HG02759 (cell line): ENCODE measurements around the gene EVX1.

ENCODE experiments used
- ATAC-seq: cut with Tn5 transposase; IDR thresholded peaks from one replicate; pipeline ENCODE4 v1.9.1; 2021; ENCODE audit warnings: mild to moderate bottlenecking, moderate library complexity; ENCODE audit not compliant: unreplicated experiment

EVX1 gene

DNA sequence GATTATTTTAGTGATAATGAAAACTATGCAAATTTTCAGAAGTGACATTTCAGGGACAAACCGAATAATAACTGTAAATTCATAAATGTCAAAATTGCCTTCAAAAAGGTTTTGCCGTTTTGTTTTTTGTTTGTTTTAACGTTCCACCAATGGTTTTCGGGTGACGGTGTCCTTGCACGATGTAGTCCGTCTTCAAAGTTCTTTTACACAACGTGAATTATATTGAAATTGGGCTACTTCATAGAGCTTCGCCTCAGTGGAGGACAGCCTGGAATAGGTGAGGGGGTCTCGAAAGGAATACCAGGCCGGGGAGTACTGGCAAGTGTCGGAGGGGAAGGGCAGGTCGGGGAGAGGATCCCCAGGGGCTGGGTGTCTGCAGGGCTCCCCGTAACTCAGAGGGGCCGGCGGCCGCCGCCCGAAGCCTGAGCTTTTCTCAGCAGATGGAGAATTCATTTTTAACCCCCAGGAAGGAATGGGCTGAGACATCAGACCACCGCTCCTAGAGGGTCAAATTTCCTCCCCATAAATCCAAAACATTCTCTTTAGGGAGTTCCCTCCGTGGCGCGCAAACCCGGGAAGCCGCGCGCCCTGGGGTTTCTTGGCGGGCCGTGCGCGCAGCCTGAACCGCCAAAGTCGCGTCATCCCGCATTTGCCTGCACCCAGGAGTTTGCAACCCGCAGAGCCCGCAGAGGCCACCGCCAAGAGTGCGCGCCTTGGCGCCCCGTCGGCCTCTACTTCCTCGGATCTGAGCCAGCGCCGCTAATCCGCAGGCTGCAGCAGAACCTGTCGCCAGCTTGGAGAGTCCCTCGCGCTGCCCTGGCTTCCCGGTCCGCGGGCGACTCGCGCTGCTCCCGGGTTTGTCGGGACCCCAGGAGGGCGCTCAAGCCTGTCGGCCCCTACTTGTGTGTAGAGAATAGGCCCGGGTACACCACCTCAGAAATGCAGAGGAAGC, 17.3 kb upstream of the EVX1 start:
- no peak for ATAC-seq

- ATAC-seq: no peak
Measured at GRCh38 chr7:27229448-27229847, 13.2 kb upstream of the EVX1 start.

- no peak for ATAC-seq
Measured at GRCh38 chr7:27235387-27236311, 7.0 kb upstream of the EVX1 start.

DNA sequence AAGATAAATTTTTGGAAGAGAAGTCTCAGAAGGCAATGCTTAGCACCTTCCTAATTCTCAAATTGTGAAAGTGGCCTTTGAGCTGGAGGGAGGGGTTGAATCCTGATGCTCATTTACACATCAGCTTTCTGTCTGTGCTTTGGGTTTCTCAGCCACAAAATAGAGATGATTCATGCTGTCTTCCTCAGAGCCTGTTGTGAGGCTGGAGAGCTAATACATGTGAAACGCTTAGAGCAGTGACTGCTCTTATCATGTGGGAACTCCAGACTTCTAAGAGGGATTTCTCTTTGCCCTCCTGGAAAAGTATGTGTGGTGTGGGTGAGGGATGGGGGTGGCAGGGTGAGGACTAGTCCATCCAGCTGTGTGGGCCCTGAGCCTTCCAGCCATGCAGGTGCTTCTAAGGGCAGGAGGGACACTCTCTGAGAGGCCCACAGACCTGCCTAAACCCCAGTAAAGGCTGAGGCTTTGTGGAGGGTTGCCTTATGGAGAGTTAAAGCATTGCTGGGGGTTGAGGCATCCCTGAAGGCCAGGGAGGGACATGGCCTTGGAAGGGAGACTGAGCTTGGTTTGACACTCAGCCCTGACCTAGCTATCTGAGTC, 4.8 kb upstream of the EVX1 start:
- ATAC-seq: no peak

GRCh38 chr7:27238979-27239386, 3.6 kb upstream of the EVX1 start:
- ATAC-seq: no peak

DNA sequence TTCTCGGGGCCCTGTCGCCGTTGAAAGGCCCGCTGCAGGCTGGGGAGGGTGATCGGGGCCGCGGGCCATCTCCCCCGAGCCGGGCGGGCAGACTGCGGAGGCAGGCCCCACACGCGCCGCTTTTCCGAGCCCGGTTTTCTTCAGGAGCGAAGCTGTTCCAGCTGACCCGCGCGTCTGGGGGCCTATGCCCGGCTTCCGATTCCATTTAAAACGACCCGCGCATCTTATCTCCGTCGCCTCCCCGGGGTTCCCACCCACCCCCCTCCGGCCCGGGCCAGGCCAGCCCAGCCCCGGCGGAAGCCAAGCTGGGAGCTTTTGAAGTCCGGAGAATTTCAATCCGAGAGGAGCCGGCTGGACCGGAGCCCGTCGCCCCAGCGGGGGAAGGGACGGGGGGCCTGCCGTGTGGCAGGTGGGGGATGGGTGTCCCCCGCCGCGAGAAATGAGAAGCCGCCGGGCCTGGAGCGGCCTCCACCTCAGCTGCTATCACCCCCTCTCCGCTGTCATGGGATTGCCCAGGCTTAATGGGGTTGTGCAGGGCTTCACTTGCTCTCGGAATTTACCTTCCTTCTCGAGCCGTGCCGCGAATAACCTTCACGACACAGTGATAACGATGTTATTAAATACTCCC, 3.1 kb upstream of the EVX1 start:
- ATAC-seq: no peak

GRCh38 chr7:27240015-27240731, 2.4 kb upstream of the EVX1 start:
- no peak for ATAC-seq

- no peak for ATAC-seq
Measured at GRCh38 chr7:27241189-27242056, 1.2 kb upstream of the EVX1 start.

DNA sequence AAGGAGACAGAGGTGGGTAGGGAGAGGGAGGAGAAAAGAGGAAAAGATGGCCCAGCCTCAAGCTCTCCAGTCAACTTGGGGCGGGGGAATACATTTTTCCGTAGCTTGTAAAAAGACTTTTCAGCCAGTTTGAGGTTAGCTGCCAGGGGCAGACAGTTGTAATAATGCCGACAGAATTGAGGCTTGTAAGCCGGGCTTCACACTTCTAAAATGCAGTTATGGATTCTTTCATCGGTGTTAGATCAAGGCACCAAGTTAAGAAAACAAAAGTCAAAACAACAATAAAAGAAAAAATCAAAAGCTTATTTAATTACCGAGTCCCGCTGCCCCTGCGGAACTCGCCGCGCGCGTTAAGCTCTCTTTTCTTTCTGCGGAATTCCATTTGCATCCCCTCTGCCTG, 448 bp upstream of the EVX1 start:
- no peak for ATAC-seq

- ATAC-seq: no peak
Measured at GRCh38 chr7:27243340-27244163, 950 bp downstream of the EVX1 start.

GRCh38 chr7:27244488-27245123, 2.0 kb downstream of the EVX1 start:
- no peak for ATAC-seq

DNA sequence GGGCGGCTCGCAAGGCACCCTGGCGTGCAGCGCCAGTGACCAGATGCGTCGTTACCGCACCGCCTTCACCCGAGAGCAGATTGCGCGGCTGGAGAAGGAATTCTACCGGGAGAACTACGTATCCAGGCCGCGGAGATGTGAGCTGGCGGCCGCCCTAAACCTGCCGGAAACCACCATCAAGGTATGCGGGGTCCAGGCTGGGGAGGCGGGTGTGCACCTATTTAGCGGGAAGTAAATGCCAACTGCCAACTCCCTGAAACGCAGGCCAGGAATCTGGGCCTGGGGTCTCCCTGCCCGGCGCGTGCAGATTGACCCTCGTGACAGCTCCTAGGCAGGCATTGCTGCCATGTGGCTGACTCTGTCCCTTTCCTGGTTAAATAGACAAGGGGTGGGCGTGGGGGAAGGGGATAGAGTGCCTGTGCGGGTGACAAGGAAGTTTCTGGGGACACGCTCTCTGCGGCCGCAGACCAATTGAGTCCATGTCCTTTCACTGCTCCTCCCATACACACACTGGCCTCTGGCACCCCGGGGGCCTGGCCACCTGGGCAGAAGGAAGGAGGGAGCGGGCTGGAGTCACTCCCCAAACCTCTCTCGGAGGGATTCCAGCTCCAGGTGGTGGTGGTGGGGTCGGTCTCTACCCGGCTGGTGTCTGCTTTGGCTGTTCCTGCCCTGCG, 2.7 kb downstream of the EVX1 start:
- no peak for ATAC-seq

DNA sequence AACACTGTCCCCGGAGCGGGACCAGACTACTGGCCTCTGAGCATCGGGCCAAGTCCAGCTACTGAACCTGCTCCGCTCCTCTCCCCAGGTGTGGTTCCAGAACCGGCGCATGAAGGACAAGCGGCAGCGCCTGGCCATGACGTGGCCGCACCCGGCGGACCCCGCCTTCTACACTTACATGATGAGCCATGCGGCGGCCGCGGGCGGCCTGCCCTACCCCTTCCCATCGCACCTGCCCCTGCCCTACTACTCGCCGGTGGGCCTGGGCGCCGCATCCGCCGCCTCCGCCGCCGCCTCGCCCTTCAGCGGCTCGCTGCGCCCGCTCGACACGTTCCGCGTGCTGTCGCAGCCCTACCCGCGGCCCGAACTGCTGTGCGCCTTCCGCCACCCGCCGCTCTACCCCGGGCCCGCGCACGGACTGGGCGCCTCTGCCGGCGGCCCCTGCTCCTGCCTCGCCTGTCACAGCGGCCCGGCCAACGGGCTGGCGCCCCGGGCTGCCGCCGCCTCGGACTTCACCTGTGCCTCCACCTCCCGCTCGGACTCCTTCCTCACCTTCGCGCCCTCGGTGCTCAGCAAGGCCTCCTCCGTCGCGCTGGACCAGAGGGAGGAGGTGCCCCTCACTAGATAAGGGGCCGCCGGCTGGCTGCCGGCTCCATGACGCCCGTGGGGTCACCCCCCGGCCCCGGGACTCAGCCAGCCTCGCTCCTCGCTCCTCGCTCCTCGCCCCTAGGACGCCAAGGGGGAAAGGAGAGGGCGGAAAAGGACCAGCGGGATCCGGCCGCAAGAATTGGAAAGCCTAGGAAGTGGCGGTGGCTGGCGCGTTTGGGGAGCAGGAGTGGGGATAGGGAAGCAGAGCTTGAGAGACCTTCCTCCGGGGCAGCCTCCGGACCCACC, 3.4 kb downstream of the EVX1 start:
- ATAC-seq: no peak

- ATAC-seq: no peak
Measured at GRCh38 chr7:27247000-27247399, 4.4 kb downstream of the EVX1 start.

DNA sequence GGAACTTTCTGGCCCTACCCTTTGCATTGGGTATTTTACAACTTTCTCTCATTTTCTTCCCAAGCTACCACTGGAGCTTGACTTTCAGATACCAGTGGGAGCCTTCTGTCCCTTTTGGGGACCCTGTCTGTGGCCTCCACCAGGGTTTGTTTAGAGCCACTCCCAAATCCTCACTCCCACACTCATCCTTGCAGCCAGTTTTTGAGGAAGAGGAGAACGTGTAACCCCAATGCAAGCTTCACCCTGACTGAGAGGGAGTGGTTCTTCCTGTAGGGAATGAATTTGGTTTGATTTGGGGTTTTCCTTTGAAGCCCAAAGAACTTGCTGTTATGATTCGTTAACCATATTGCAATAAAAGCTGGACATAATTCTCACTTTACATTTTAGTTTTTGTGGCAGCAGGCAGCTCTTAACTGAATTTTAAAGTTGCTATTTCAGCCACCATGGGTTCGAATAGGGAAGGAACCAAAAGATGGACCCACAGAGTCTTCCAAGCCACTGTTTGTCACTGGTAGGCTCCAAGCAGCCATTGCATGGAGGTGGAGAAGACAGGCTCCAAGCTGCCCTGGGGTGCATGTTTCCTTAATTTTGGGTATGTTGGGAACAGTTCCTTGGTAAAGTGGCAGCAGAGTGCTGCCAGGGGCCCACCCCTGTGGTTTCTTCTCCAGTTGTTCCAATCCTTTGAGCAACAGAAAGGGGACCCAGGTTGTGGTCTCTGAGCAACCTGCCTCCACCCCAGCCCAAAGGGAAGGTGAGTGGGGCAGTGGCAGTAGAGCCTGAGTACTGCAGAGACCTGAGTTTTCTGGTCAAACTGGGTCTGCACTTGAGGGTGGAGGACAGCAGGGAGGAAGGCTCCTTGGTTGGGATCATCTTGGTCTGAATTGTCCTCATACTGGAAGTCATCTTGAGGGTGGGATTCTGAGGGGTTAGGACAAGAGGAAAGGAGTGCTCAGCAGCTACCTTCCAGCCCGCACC, 5.1 kb downstream of the EVX1 start:
- no peak for ATAC-seq
